ENCODE measurements around the gene OTOR.

- TF ChIP-seq EZH2 (IDR thresholded peaks at IDR 0.05; ENCODE audit: borderline replicate concordance, low read length): no peak
- TF ChIP-seq, protein P1, sequence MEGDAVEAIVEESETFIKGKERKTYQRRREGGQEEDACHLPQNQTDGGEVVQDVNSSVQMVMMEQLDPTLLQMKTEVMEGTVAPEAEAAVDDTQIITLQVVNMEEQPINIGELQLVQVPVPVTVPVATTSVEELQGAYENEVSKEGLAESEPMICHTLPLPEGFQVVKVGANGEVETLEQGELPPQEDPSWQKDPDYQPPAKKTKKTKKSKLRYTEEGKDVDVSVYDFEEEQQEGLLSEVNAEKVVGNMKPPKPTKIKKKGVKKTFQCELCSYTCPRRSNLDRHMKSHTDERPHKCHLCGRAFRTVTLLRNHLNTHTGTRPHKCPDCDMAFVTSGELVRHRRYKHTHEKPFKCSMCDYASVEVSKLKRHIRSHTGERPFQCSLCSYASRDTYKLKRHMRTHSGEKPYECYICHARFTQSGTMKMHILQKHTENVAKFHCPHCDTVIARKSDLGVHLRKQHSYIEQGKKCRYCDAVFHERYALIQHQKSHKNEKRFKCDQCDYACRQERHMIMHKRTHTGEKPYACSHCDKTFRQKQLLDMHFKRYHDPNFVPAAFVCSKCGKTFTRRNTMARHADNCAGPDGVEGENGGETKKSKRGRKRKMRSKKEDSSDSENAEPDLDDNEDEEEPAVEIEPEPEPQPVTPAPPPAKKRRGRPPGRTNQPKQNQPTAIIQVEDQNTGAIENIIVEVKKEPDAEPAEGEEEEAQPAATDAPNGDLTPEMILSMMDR (conservative IDR thresholded peaks at IDR 0.05 in 1 of 2, IDR thresholded peaks at IDR 0.05 in 1 of 2; ENCODE audit: extremely low read depth in 1 of 2, insufficient read depth in 1 of 2, low read depth in 1 of 2, low read length in 2 of 2): no peak
Measured at GRCh38 chr20:16775961-16776360, 27.8 kb downstream of the OTOR start.
